Astrocyte (in vitro differentiated cells and primary cell): Measurements from ENCODE around the gene DSC3. TPM values are rescaled to one million over a fixed set of nuclear protein-coding genes. Genes with fewer than 3 reads are reported as not detected.

Experiments used
- DNase-seq: peaks from one replicate; pipeline ENCODE4 v3.0.0-alpha.2; 2010; ENCODE audit warnings: low read depth
- FAIRE-seq: peaks from 2 replicates; lab custom pipeline; 2011; peaks lifted over from hg19 to GRCh38; lab: Jason Lieb, UNC
- H2AFZ ChIP-seq: 2 replicates; pipeline ENCODE4 v1.6.0; 2012; ENCODE audit warnings: low read depth, low read length, inconsistent platforms
- H3K27ac ChIP-seq: 2 replicates; pipeline ENCODE4 v1.5.1; 2011; ENCODE audit warnings: low read depth, low read length, inconsistent platforms
- H3K27me3 ChIP-seq: 2 replicates; pipeline ENCODE4 v1.6.0; 2011; ENCODE audit warnings: low read length, inconsistent platforms; ENCODE audit not compliant: insufficient read depth
- H3K36me3 ChIP-seq: 2 replicates; pipeline ENCODE4 v1.5.1; 2011; ENCODE audit warnings: low read length, inconsistent platforms; ENCODE audit not compliant: insufficient read depth
- H3K4me1 ChIP-seq: 2 replicates; pipeline ENCODE4 v1.5.1; 2011; ENCODE audit warnings: low read length, inconsistent platforms; ENCODE audit not compliant: insufficient read depth
- H3K4me2 ChIP-seq: 2 replicates; pipeline ENCODE4 v1.6.0; 2012; ENCODE audit warnings: low read length, inconsistent platforms
- H3K4me3 ChIP-seq: 2 replicates; pipeline ENCODE4 v1.5.1; 2011; ENCODE audit warnings: low read depth, mild to moderate bottlenecking, low read length, inconsistent platforms; ENCODE audit not compliant: insufficient read depth
- H3K79me2 ChIP-seq: 2 replicates; pipeline ENCODE4 v1.6.0; 2012; ENCODE audit warnings: mild to moderate bottlenecking, low read length, inconsistent platforms; ENCODE audit not compliant: insufficient read depth
- H3K9ac ChIP-seq: 2 replicates; pipeline ENCODE4 v1.6.0; 2012; ENCODE audit warnings: mild to moderate bottlenecking, low read length, inconsistent platforms
- H3K9me3 ChIP-seq: 2 replicates; pipeline ENCODE4 v1.5.1; 2012; ENCODE audit warnings: low read depth, mild to moderate bottlenecking, low read length, inconsistent platforms; ENCODE audit not compliant: insufficient read depth
- H4K20me1 ChIP-seq: 2 replicates; pipeline ENCODE4 v1.6.0; 2012; ENCODE audit warnings: low read length, inconsistent platforms; ENCODE audit not compliant: insufficient read depth
- H3K27ac Mint-ChIP-seq: one replicate; pipeline ENCODE4 v1.8.0; 2021; ENCODE audit warnings: mild to moderate bottlenecking, mixed read lengths; ENCODE audit not compliant: unreplicated experiment
- H3K27me3 Mint-ChIP-seq: one replicate; pipeline ENCODE4 v1.8.0; 2021; ENCODE audit warnings: low read depth, mixed read lengths; ENCODE audit not compliant: unreplicated experiment
- H3K36me3 Mint-ChIP-seq: one replicate; pipeline ENCODE4 v1.8.0; 2021; ENCODE audit warnings: low read depth, mixed read lengths; ENCODE audit not compliant: unreplicated experiment
- H3K4me1 Mint-ChIP-seq: one replicate; pipeline ENCODE4 v1.8.0; 2021; ENCODE audit warnings: low read depth, mixed read lengths; ENCODE audit not compliant: unreplicated experiment
- H3K4me3 Mint-ChIP-seq: one replicate; pipeline ENCODE4 v1.8.0; 2021; ENCODE audit warnings: mild to moderate bottlenecking, moderate library complexity, mixed read lengths; ENCODE audit not compliant: unreplicated experiment
- H3K9me3 Mint-ChIP-seq: one replicate; pipeline ENCODE4 v1.8.0; 2021; ENCODE audit warnings: mild to moderate bottlenecking, mixed read lengths; ENCODE audit not compliant: unreplicated experiment
- EZH2 ChIP-seq: IDR thresholded peaks from 2 replicates; pipeline ENCODE4 v1.6.1; 2012; ENCODE audit warnings: mild to moderate bottlenecking, low read length, inconsistent platforms; ENCODE audit not compliant: insufficient read depth
- total RNA-seq: library from RNA; stranded (reverse); gene quantifications from 2 replicates; pipeline ENCODE4 v1.2.1, GENCODE V29; 2021
- TF ChIP-seq, protein P1 (sequence below): IDR thresholded peaks from 2 replicates; pipeline ENCODE4 v1.5.1; 2011; ENCODE audit warnings: low read depth, mild to moderate bottlenecking, inconsistent platforms, low read length, moderate library complexity; ENCODE audit not compliant: insufficient read depth

Gene DSC3
- total RNA-seq, 1 donor from 2014 or later: 5.2 TPM

GRCh38 chr18:31079973-31080372, 37.4 kb upstream of the DSC3 start:
- no peak overlapping the region for H3K4me3 Mint-ChIP-seq
- H3K9me3 ChIP-seq: no peaks in the 10 kb centered on the region
- FAIRE-seq (no peak), DNase-seq (no peak)
- H3K27ac Mint-ChIP-seq: no peak overlapping the region
- no peak overlapping the region for H3K4me3 ChIP-seq
- no peak overlapping the region for H2AFZ ChIP-seq
- no peak overlapping the region for H3K9ac ChIP-seq
- H3K4me2 ChIP-seq: no peak overlapping the region
- no peaks in the 10 kb centered on the region for H3K27me3 Mint-ChIP-seq
- H3K4me1 ChIP-seq: no peaks in the 10 kb centered on the region
- H3K9me3 Mint-ChIP-seq: no peaks in the 10 kb centered on the region
- no peaks in the 10 kb centered on the region for H4K20me1 ChIP-seq
- H3K27me3 ChIP-seq: no peaks in the 10 kb centered on the region
- H3K36me3 ChIP-seq: no peaks in the 10 kb centered on the region
- H3K36me3 Mint-ChIP-seq: peaks cover 4% of the 10 kb centered on the region
- no peak overlapping the region for H3K27ac ChIP-seq
- H3K79me2 ChIP-seq: no peaks in the 10 kb centered on the region
- no peaks in the 10 kb centered on the region for H3K4me1 Mint-ChIP-seq
- TF ChIP-seq EZH2: no peak
- TF ChIP-seq, protein P1, sequence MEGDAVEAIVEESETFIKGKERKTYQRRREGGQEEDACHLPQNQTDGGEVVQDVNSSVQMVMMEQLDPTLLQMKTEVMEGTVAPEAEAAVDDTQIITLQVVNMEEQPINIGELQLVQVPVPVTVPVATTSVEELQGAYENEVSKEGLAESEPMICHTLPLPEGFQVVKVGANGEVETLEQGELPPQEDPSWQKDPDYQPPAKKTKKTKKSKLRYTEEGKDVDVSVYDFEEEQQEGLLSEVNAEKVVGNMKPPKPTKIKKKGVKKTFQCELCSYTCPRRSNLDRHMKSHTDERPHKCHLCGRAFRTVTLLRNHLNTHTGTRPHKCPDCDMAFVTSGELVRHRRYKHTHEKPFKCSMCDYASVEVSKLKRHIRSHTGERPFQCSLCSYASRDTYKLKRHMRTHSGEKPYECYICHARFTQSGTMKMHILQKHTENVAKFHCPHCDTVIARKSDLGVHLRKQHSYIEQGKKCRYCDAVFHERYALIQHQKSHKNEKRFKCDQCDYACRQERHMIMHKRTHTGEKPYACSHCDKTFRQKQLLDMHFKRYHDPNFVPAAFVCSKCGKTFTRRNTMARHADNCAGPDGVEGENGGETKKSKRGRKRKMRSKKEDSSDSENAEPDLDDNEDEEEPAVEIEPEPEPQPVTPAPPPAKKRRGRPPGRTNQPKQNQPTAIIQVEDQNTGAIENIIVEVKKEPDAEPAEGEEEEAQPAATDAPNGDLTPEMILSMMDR: no peak

GRCh38 chr18:31077878-31078277, 35.3 kb upstream of the DSC3 start:
- H3K9me3 ChIP-seq: no peaks in the 10 kb centered on the region
- H3K4me3 ChIP-seq: no peak overlapping the region
- no peak for FAIRE-seq
- H3K9ac ChIP-seq: no peak overlapping the region
- H3K36me3 ChIP-seq: no peaks in the 10 kb centered on the region
- no peaks in the 10 kb centered on the region for H3K79me2 ChIP-seq
- H3K4me1 ChIP-seq: no peaks in the 10 kb centered on the region
- no peaks in the 10 kb centered on the region for H3K27me3 Mint-ChIP-seq
- H3K36me3 Mint-ChIP-seq: peaks cover 4% of the 10 kb centered on the region
- H3K27ac Mint-ChIP-seq: no peak overlapping the region
- no peaks in the 10 kb centered on the region for H4K20me1 ChIP-seq
- no peaks in the 10 kb centered on the region for H3K4me1 Mint-ChIP-seq
- TF ChIP-seq, protein P1: no peak
- no peak for TF ChIP-seq EZH2
- H2AFZ ChIP-seq: no peak overlapping the region
- H3K27me3 ChIP-seq: no peaks in the 10 kb centered on the region
- no peak for DNase-seq
- H3K4me2 ChIP-seq: no peak overlapping the region
- no peak overlapping the region for H3K4me3 Mint-ChIP-seq
- no peak overlapping the region for H3K27ac ChIP-seq
- H3K9me3 Mint-ChIP-seq: no peaks in the 10 kb centered on the region

DNA sequence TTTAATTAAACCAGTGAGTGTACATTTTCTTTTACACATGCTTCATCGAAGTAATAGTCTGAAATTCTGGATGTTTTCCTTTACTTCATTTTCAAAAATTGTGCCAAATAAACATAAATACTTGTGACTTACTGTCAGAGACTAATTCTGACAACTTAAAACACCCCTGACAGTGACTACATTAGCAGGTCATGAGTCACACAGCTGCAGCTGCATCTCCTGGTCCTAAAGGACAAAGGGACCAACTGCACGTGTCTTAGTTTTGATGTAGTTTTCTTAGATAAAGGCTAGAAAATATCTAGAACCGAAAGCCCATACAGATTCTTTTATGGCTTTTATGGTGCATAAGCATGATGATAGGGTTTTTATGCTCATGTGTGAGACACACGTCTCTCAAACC, 29.6 kb upstream of the DSC3 start:
- H3K4me3 ChIP-seq: no peak overlapping the region
- DNase-seq (no peak), FAIRE-seq (no peak)
- no peak overlapping the region for H3K4me2 ChIP-seq
- TF ChIP-seq EZH2: no peak
- TF ChIP-seq, protein P1: no peak
- no peaks in the 10 kb centered on the region for H3K9me3 ChIP-seq
- H4K20me1 ChIP-seq: no peaks in the 10 kb centered on the region
- peaks cover 3% of the 10 kb centered on the region for H3K4me1 ChIP-seq
- H3K27ac ChIP-seq: no peak overlapping the region
- no peak overlapping the region for H3K4me3 Mint-ChIP-seq
- H3K27ac Mint-ChIP-seq: no peak overlapping the region
- H3K9me3 Mint-ChIP-seq: no peaks in the 10 kb centered on the region
- no peaks in the 10 kb centered on the region for H3K4me1 Mint-ChIP-seq
- no peaks in the 10 kb centered on the region for H3K27me3 Mint-ChIP-seq
- H2AFZ ChIP-seq: no peak overlapping the region
- no peaks in the 10 kb centered on the region for H3K79me2 ChIP-seq
- H3K36me3 ChIP-seq: no peaks in the 10 kb centered on the region
- H3K36me3 Mint-ChIP-seq: peaks cover 7% of the 10 kb centered on the region
- H3K9ac ChIP-seq: no peak overlapping the region
- no peaks in the 10 kb centered on the region for H3K27me3 ChIP-seq
